CD14-positive monocyte (primary cell): ENCODE data around the gene EVC. TPM values are rescaled to one million over a fixed set of nuclear protein-coding genes. Genes with fewer than 3 reads are reported as not detected.
A peak's percentile ranks its signal among the peaks of the same experiment; 100 is the strongest.

Experiments used
- DNase-seq, 3 donors: peaks; one replicate each; pipeline ENCODE4 v3.0.0-alpha.2; 2011 to 2022
- H2AFZ ChIP-seq: 2 replicates; pipeline ENCODE4 v1.6.0; 2012; ENCODE audit warnings: mild to moderate bottlenecking, low read depth, low read length, inconsistent platforms; ENCODE audit not compliant: insufficient read depth, poor library complexity, severe bottlenecking
- H3K27ac ChIP-seq, 2 donors: 1 replicate in 1 of 2; 2 replicates in 1 of 2; pipeline ENCODE4 v1.5.1; 2012 to 2013; ENCODE audit warnings: low read length in 2 of 2, control low read depth in 1 of 2, inconsistent platforms in 1 of 2, low read depth in 1 of 2, mild to moderate bottlenecking in 1 of 2
- H3K27me3 ChIP-seq, 2 donors: one replicate each; pipeline versions ENCODE4 v1.6.0 to v1.6.1; 2011 to 2013; ENCODE audit warnings: low read length in 2 of 2; ENCODE audit not compliant: control insufficient read depth in 2 of 2, insufficient read depth in 2 of 2
- H3K36me3 ChIP-seq, 2 donors: replicated peaks in 1 of 2; 1 replicate in 1 of 2; 2 replicates in 1 of 2; pipeline versions ENCODE4 v1.5.1 to v1.6.1; 2012 to 2013; ENCODE audit warnings: low read length in 2 of 2, control low read depth in 1 of 2, inconsistent platforms in 1 of 2, mild to moderate bottlenecking in 1 of 2; ENCODE audit not compliant: insufficient read depth in 2 of 2, control insufficient read depth in 1 of 2
- H3K4me1 ChIP-seq, 2 donors: 1 replicate in 1 of 2; 2 replicates in 1 of 2; pipeline versions ENCODE4 v1.5.1 to v1.6.1; 2012 to 2013; ENCODE audit warnings: low read length in 2 of 2, control low read depth in 1 of 2, inconsistent platforms in 1 of 2, mild to moderate bottlenecking in 1 of 2, moderate library complexity in 1 of 2; ENCODE audit not compliant: insufficient read depth in 2 of 2, control insufficient read depth in 1 of 2
- H3K4me2 ChIP-seq: replicated peaks from 2 replicates; pipeline ENCODE3; 2012; ENCODE audit warnings: low read length, moderate library complexity, mild to moderate bottlenecking; ENCODE audit not compliant: poor library complexity, severe bottlenecking; ENCODE audit errors: extremely low read depth
- H3K4me3 ChIP-seq, 3 experiments: fragments of 200-600 bp in 1 of 3; sonication (generic) in 1 of 3; replicated peaks in 1 of 3; 1 replicate in 2 of 3; 2 replicates in 1 of 3; pipeline ENCODE4 v1.5.1; 2011 to 2013; ENCODE audit warnings: low read length in 3 of 3, mild to moderate bottlenecking in 3 of 3, control low read depth in 2 of 3, low read depth in 2 of 3, inconsistent platforms in 1 of 3, moderate library complexity in 1 of 3
- H3K79me2 ChIP-seq: 2 replicates; pipeline ENCODE4 v1.6.0; 2012; ENCODE audit warnings: mild to moderate bottlenecking, control low read depth, inconsistent platforms, low read length, moderate library complexity; ENCODE audit not compliant: insufficient read depth
- H3K9ac ChIP-seq: 2 replicates; pipeline ENCODE4 v1.6.0; 2017; ENCODE audit warnings: low read length, mild to moderate bottlenecking; ENCODE audit not compliant: insufficient read depth, poor library complexity, severe bottlenecking
- H3K9me3 ChIP-seq, 2 donors: replicated peaks in 1 of 2; 1 replicate in 1 of 2; 2 replicates in 1 of 2; pipeline versions ENCODE4 v1.5.1 to v1.6.1; 2012 to 2013; ENCODE audit warnings: low read length in 2 of 2, control low read depth in 1 of 2; ENCODE audit not compliant: control insufficient read depth in 1 of 2, insufficient read depth in 1 of 2
- H4K20me1 ChIP-seq: 2 replicates; pipeline ENCODE4 v1.6.0; 2012; ENCODE audit warnings: mild to moderate bottlenecking, low read length, control low read depth, moderate library complexity; ENCODE audit not compliant: insufficient read depth
- H3K27ac Mint-ChIP-seq, 7 donors: one replicate each; pipeline ENCODE4 v1.8.0; 2020; ENCODE audit warnings: mild to moderate bottlenecking in 7 of 7, mixed read lengths in 7 of 7, moderate library complexity in 6 of 7, inconsistent platforms in 2 of 7
- H3K27me3 Mint-ChIP-seq, 3 donors: one replicate each; pipeline ENCODE4 v1.8.0; 2021 to 2022; ENCODE audit warnings: low read depth in 3 of 3, mild to moderate bottlenecking in 3 of 3, mixed read lengths in 3 of 3, moderate library complexity in 3 of 3, inconsistent platforms in 1 of 3
- H3K36me3 Mint-ChIP-seq, 2 donors: one replicate each; pipeline ENCODE4 v1.8.0; 2020; ENCODE audit warnings: mixed read lengths in 2 of 2, inconsistent platforms in 1 of 2, mild to moderate bottlenecking in 1 of 2
- H3K4me1 Mint-ChIP-seq: one replicate; pipeline ENCODE4 v1.8.0; 2020; ENCODE audit warnings: mild to moderate bottlenecking, mixed read lengths
- H3K4me3 Mint-ChIP-seq, 2 donors: one replicate each; pipeline ENCODE4 v1.8.0; 2020; ENCODE audit warnings: mild to moderate bottlenecking in 2 of 2, mixed read lengths in 2 of 2, moderate library complexity in 1 of 2
- H3K9me3 Mint-ChIP-seq, 7 donors: one replicate each; pipeline ENCODE4 v1.8.0; 2020 to 2022; ENCODE audit warnings: mixed read lengths in 7 of 7, mild to moderate bottlenecking in 6 of 7, moderate library complexity in 6 of 7, inconsistent platforms in 2 of 7
- CTCF ChIP-seq: fragments of 200-600 bp; IDR thresholded peaks from one replicate; pipeline ENCODE4 v1.8.0; 2022; ENCODE audit warnings: antibody characterized with exemption, mild to moderate bottlenecking
- WGBS: methylation state at CpG from one replicate; pipeline ENCODE4 v1.1.5; 2013; ENCODE audit warnings: missing lambda C conversion rate; ENCODE audit not compliant: insufficient coverage; 5-methylcytosine and 5-hydroxymethylcytosine counted together
- intact Hi-C, 2 donors: fragments of 100-400 bp; cut with micrococcal nuclease; formaldehyde crosslinking; loops; one replicate each; pipeline versions ENCODE4 v1.15.0 to v1.15.1; 2023
- polyA plus RNA-seq, 3 donors: library from polyadenylated mRNA; depleted of rRNA in 1 of 3; unstranded in 2 of 3; stranded (reverse) in 1 of 3; fragments of 300-500 nt in 2 of 3; fragments of >200 nt in 1 of 3; fragmentation: Illumina TruSeq in 2 of 3; gene quantifications; 1 replicate in 2 of 3; 2 replicates in 1 of 3; pipeline ENCODE4 v1.2.3, GENCODE V29; 2012 to 2021

EVC gene
- polyA plus RNA-seq, 3 donors, result 0.36 TPM; not detected in 2

- H3K27ac ChIP-seq, result no peak overlapping the region
- peak overlapping the region in 1 of 7 donors; percentile 46 for H3K27ac Mint-ChIP-seq
- no peaks in the 10 kb centered on the region for H3K27me3 ChIP-seq
- no peak overlapping the region for H2AFZ ChIP-seq
- H3K27me3 Mint-ChIP-seq, result peaks cover 2 to 4% (median 3%) of the 10 kb centered on the region in 3 donors
- intact Hi-C loops, result loop anchor here (10.0 kb wide), 1 partner anchor 1331 kb away; no protein-coding TSS in a partner anchor
- 88% methylated on average over 8 of the region's 8 CpGs for WGBS
- H3K4me2 ChIP-seq, result no peak overlapping the region
- no peaks in the 10 kb centered on the region for H3K36me3 ChIP-seq
- H3K9me3 Mint-ChIP-seq, result no peaks in the 10 kb centered on the region
- H3K4me3 ChIP-seq, result no peak overlapping the region
- no peaks in the 10 kb centered on the region for H3K4me1 Mint-ChIP-seq
- H4K20me1 ChIP-seq, result no peaks in the 10 kb centered on the region
- H3K9ac ChIP-seq, result no peak overlapping the region
- DNase-seq, result no peak
- no peak for TF ChIP-seq CTCF
- H3K4me1 ChIP-seq, result no peaks in the 10 kb centered on the region
- no peaks in the 10 kb centered on the region for H3K79me2 ChIP-seq
- no peak overlapping the region for H3K4me3 Mint-ChIP-seq
- H3K9me3 ChIP-seq, result no peaks in the 10 kb centered on the region
- no peaks in the 10 kb centered on the region for H3K36me3 Mint-ChIP-seq
Measured at GRCh38 chr4:5816101-5816500, 105.1 kb downstream of the EVC start.

- no peak overlapping the region for H3K4me3 Mint-ChIP-seq
- Histone ChIP-seq H2AFZ (no peak overlapping the region), H3K27ac (no peak overlapping the region), H4K20me1 (no peaks in the 10 kb centered on the region), H3K27me3 (no peaks in the 10 kb centered on the region), H3K79me2 (no peaks in the 10 kb centered on the region), H3K9me3 (no peaks in the 10 kb centered on the region), H3K36me3 (no peaks in the 10 kb centered on the region), H3K4me2 (no peak overlapping the region), H3K9ac (no peak overlapping the region), H3K4me1 (no peaks in the 10 kb centered on the region), H3K4me3 (no peak overlapping the region)
- intact Hi-C loops, result loop anchor here (10.0 kb wide), 1 partner anchor 1332 kb away; no protein-coding TSS in a partner anchor
- no peak for DNase-seq
- peaks cover 4 to 5% (median 4%) of the 10 kb centered on the region in 3 donors for H3K27me3 Mint-ChIP-seq
- no peaks in the 10 kb centered on the region for H3K9me3 Mint-ChIP-seq
- TF ChIP-seq CTCF, result no peak
- H3K36me3 Mint-ChIP-seq, result no peaks in the 10 kb centered on the region
- WGBS, result 95% methylated on average over 7 of the region's 12 CpGs
- no peak overlapping the region for H3K27ac Mint-ChIP-seq
- no peaks in the 10 kb centered on the region for H3K4me1 Mint-ChIP-seq
Measured at GRCh38 chr4:5816851-5817375, 105.9 kb downstream of the EVC start.
